HCT116 (cell line): Measurements from ENCODE around the gene CPD. TPM values are rescaled to one million over a fixed set of nuclear protein-coding genes. Genes with fewer than 3 reads are reported as not detected.

Source experiments
- ATAC-seq: fragments of 200-7000 bp; cut with Tn5 transposase; 2 replicates; pipeline ENCODE4 v1.9.1; 2020; ENCODE audit warnings: mild to moderate bottlenecking, moderate library complexity
- BruUV-seq: library from RNA; stranded (reverse); fragments of 400-500 nt; replicated peaks from 2 replicates; lab custom pipeline; 2021; lab: Mats Ljungman, UMichigan
- CTCF ChIA-PET: fragments of 300-600 bp; sonication (Branson Sonifier 250); formaldehyde crosslinking; loops from one replicate; lab custom pipeline; 2021; ENCODE audit warnings: antibody characterized with exemption; lab: Charles Lee
- POLR2A ChIA-PET: fragments of 300-600, 350-600 bp; sonication (Branson Sonifier 250); formaldehyde crosslinking; loops from one replicate; lab custom pipeline; 2021; ENCODE audit warnings: antibody characterized with exemption; lab: Charles Lee
- RAD21 ChIA-PET, 2 experiments: fragments of 300-600 bp; sonication (Branson Sonifier 250); formaldehyde crosslinking; loops; one replicate each; lab custom pipeline; 2023; ENCODE audit warnings: low total read pairs in 2 of 2; ENCODE audit not compliant: uncharacterized antibody in 2 of 2, unreplicated experiment in 2 of 2, low non-redundant PET in 1 of 2; lab: Charles Lee
- DNase-seq: peaks from one replicate; pipeline ENCODE4 v3.0.0-alpha.2; 2010; ENCODE audit warnings: low read depth, low spot score
- H2AFZ ChIP-seq: fragments of 200-600 bp; shearing (Covaris generic), sonication (generic); 2 replicates; pipeline ENCODE4 v1.6.1; 2017; ENCODE audit warnings: low read depth, mixed run types, mixed read lengths, antibody characterized with exemption, low read length; ENCODE audit not compliant: poor library complexity, severe bottlenecking
- H3K27ac ChIP-seq: 2 replicates; pipeline ENCODE4 v1.5.1; 2012; ENCODE audit warnings: low read depth, low read length
- H3K27me3 ChIP-seq: fragments of 200-600 bp; sonication (generic); 2 replicates; pipeline ENCODE4 v1.6.1; 2016; ENCODE audit warnings: mixed run types, low read length, mixed read lengths; ENCODE audit not compliant: insufficient read depth
- H3K36me3 ChIP-seq, 2 experiments: fragments of 200-500 bp in 1 of 2; fragments of 200-600 bp in 1 of 2; sonication (Bioruptor generic) in 1 of 2; sonication (generic) in 1 of 2; 2 replicates each; pipeline versions ENCODE4 v1.5.1 to v1.6.1; 2014 to 2016; ENCODE audit warnings: low read length in 2 of 2, inconsistent platforms in 1 of 2, mixed read lengths in 1 of 2, mixed run types in 1 of 2; ENCODE audit not compliant: insufficient read depth in 2 of 2, control insufficient read depth in 1 of 2
- H3K4me1 ChIP-seq, 2 experiments: fragments of 200-600 bp in 1 of 2; sonication (generic) in 1 of 2; 2 replicates each; pipeline versions ENCODE4 v1.5.1 to v1.6.1; 2012 to 2017; ENCODE audit warnings: low read length in 2 of 2, inconsistent platforms in 1 of 2, mild to moderate bottlenecking in 1 of 2, mixed read lengths in 1 of 2, mixed run types in 1 of 2, moderate library complexity in 1 of 2; ENCODE audit not compliant: insufficient read depth in 2 of 2, control insufficient read depth in 1 of 2
- H3K4me2 ChIP-seq: fragments of 200-600 bp; sonication (generic); 2 replicates; pipeline ENCODE4 v1.6.1; 2017; ENCODE audit warnings: mixed run types, low read length, mixed read lengths
- H3K4me3 ChIP-seq, 2 experiments: fragments of 200-600 bp in 1 of 2; sonication (generic) in 1 of 2; replicated peaks in 1 of 2; 2 replicates each; pipeline ENCODE4 v1.5.1; 2011 to 2016; ENCODE audit warnings: low read length in 2 of 2, control low read depth in 1 of 2, low read depth in 1 of 2, mild to moderate bottlenecking in 1 of 2, mixed read lengths in 1 of 2, mixed run types in 1 of 2
- H3K79me2 ChIP-seq: fragments of 200-600 bp; sonication (generic); 2 replicates; pipeline ENCODE4 v1.6.1; 2017; ENCODE audit warnings: mild to moderate bottlenecking, mixed run types, low read length, moderate library complexity, mixed read lengths; ENCODE audit not compliant: insufficient read depth
- H3K9ac ChIP-seq: fragments of 200-600 bp; sonication (generic); 2 replicates; pipeline ENCODE4 v1.6.1; 2016; ENCODE audit warnings: low read length, mixed read lengths
- H3K9me2 ChIP-seq: fragments of 200-600 bp; sonication (generic), shearing (Covaris generic); 2 replicates; pipeline ENCODE4 v1.6.1; 2017; ENCODE audit warnings: mixed run types, mild to moderate bottlenecking, moderate library complexity; ENCODE audit not compliant: insufficient read depth
- H3K9me3 ChIP-seq, 2 experiments: fragments of 200-500 bp in 1 of 2; fragments of 200-600 bp in 1 of 2; sonication (Bioruptor generic) in 1 of 2; sonication (generic) in 1 of 2; 2 replicates each; pipeline ENCODE4 v1.6.1; 2014 to 2017; ENCODE audit warnings: low read length in 2 of 2, mixed read lengths in 2 of 2, inconsistent platforms in 1 of 2, low read depth in 1 of 2, mild to moderate bottlenecking in 1 of 2, mixed run types in 1 of 2, moderate library complexity in 1 of 2; ENCODE audit not compliant: control insufficient read depth in 1 of 2, insufficient read depth in 1 of 2
- H4K20me1 ChIP-seq: fragments of 200-600 bp; sonication (generic), shearing (Covaris generic); 2 replicates; pipeline ENCODE4 v1.6.1; 2017; ENCODE audit warnings: mixed run types, mild to moderate bottlenecking, moderate library complexity; ENCODE audit not compliant: insufficient read depth
- ATF3 ChIP-seq: IDR thresholded peaks from 2 replicates; pipeline ENCODE4 v1.6.1; 2012
- CBX3 ChIP-seq: IDR thresholded peaks from 2 replicates; pipeline ENCODE4 v1.6.1; 2012; ENCODE audit warnings: low read depth
- EGR1 ChIP-seq: IDR thresholded peaks from 2 replicates; pipeline ENCODE4 v1.6.1; 2012; ENCODE audit warnings: low read depth
- POLR2A ChIP-seq: IDR thresholded peaks from 2 replicates; pipeline ENCODE4 v1.7.0; 2011; ENCODE audit warnings: borderline replicate concordance; ENCODE audit not compliant: insufficient read depth, insufficient read length; ENCODE audit errors: extremely low read depth
- POLR2AphosphoS5 ChIP-seq: IDR thresholded peaks from 2 replicates; pipeline ENCODE4 v1.6.1; 2011; ENCODE audit warnings: mild to moderate bottlenecking, low read depth, low read length, moderate library complexity
- RAD21 ChIP-seq: IDR thresholded peaks from 2 replicates; pipeline ENCODE4 v1.6.1; 2012; ENCODE audit warnings: low read depth, mild to moderate bottlenecking
- SIN3A ChIP-seq: IDR thresholded peaks from 2 replicates; pipeline ENCODE4 v1.6.1; 2012; ENCODE audit warnings: low read depth
- SP1 ChIP-seq: IDR thresholded peaks from 2 replicates; pipeline ENCODE4 v1.6.1; 2012; ENCODE audit warnings: low read depth
- SRF ChIP-seq: IDR thresholded peaks from 2 replicates; pipeline ENCODE4 v1.6.1; 2012; ENCODE audit warnings: low read depth
- YY1 ChIP-seq: IDR thresholded peaks from 2 replicates; pipeline ENCODE4 v1.6.1; 2011; ENCODE audit warnings: low read length, low read depth, moderate library complexity, mild to moderate bottlenecking; ENCODE audit not compliant: insufficient replicate concordance; ENCODE audit errors: extremely low read depth
- ZNF274 ChIP-seq: fragments of 200-500 bp; sonication (Bioruptor generic); IDR thresholded peaks from 2 replicates; pipeline ENCODE4 v1.6.1; 2014; ENCODE audit warnings: mild to moderate bottlenecking, low read depth, low read length, inconsistent platforms
- intact Hi-C: fragments of 100-400 bp; cut with micrococcal nuclease; formaldehyde crosslinking; loops from 2 replicates; pipeline ENCODE4 v1.10.0; 2022
- total RNA-seq: library from RNA; stranded (reverse); gene quantifications from one replicate; pipeline ENCODE4 v1.2.1, GENCODE V29; 2021; ENCODE audit not compliant: unreplicated experiment
- TF ChIP-seq, protein P1 (sequence below): IDR thresholded peaks from 2 replicates; pipeline ENCODE4 v1.6.1; 2011; ENCODE audit warnings: mild to moderate bottlenecking, low read length, moderate library complexity; ENCODE audit not compliant: insufficient replicate concordance; ENCODE audit errors: extremely low read depth

The CPD gene
- total RNA-seq, 1 experiment from 2014 or later: 47.2 TPM

- TF ChIP-seq, protein P1, sequence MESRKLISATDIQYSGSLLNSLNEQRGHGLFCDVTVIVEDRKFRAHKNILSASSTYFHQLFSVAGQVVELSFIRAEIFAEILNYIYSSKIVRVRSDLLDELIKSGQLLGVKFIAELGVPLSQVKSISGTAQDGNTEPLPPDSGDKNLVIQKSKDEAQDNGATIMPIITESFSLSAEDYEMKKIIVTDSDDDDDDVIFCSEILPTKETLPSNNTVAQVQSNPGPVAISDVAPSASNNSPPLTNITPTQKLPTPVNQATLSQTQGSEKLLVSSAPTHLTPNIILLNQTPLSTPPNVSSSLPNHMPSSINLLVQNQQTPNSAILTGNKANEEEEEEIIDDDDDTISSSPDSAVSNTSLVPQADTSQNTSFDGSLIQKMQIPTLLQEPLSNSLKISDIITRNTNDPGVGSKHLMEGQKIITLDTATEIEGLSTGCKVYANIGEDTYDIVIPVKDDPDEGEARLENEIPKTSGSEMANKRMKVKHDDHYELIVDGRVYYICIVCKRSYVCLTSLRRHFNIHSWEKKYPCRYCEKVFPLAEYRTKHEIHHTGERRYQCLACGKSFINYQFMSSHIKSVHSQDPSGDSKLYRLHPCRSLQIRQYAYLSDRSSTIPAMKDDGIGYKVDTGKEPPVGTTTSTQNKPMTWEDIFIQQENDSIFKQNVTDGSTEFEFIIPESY: no peak
- TF ChIP-seq POLR2A: no peak
- TF ChIP-seq SP1: no peak
- no peak for TF ChIP-seq CBX3
- TF ChIP-seq ZNF274: no peak
- TF ChIP-seq RAD21: no peak
- no peak for TF ChIP-seq EGR1
- no peak for TF ChIP-seq SIN3A
- no peak for TF ChIP-seq SRF
- TF ChIP-seq POLR2AphosphoS5: no peak
These were observed 47.6 kb downstream of the CPD start (continued) for GRCh38 chr17:30426292-30426691.

GRCh38 chr17:30427611-30428010 is 48.9 kb downstream of the CPD start:
- Histone ChIP-seq H3K9me3 (no peaks in the 10 kb centered on the region), H3K27ac (no peak overlapping the region), H3K27me3 (no peaks in the 10 kb centered on the region), H3K4me2 (no peak overlapping the region), H3K9ac (no peak overlapping the region), H3K9me2 (no peaks in the 10 kb centered on the region), H3K4me3 (no peak overlapping the region), H4K20me1 (no peaks in the 10 kb centered on the region), H3K79me2 (no peaks in the 10 kb centered on the region), H3K4me1 (no peaks in the 10 kb centered on the region), H3K36me3 (peaks cover 4 to 14% of the 10 kb centered on the region in 2 experiments; a peak in 1 of 4 replicates), H2AFZ (no peak overlapping the region)
- intact Hi-C loops: no loop called here
- ATAC-seq: no peak
- BruUV-seq: no TSS peak
- CTCF ChIA-PET: no interaction called here
- TF ChIP-seq ZNF274 (no peak), ATF3 (no peak), POLR2AphosphoS5 (no peak), SP1 (no peak), YY1 (no peak), SRF (no peak)
- TF ChIP-seq, protein P1: no peak
- DNase-seq: no peak
- POLR2A ChIA-PET: no interaction called here
- RAD21 ChIA-PET: no interaction called here
